CD1c-positive myeloid dendritic cell (primary cell): ENCODE measurements around the gene MTAP.

ENCODE experiments used
- DNase-seq: peaks from one replicate; pipeline ENCODE4 v3.0.0-alpha.2; 2016; ENCODE audit errors: extremely low spot score

MTAP gene

GRCh38 chr9:21802418-21803000 is at the start of gene MTAP:
MTAP (plus strand) TSS chr9:21802636; CDS start chr9:21802749, 113 bp downstream.
- peak; percentile 75 for DNase-seq

- DNase-seq, result no peak
Measured at GRCh38 chr9:21753523-21753922, 48.9 kb upstream of the MTAP start.

GRCh38 chr9:21754741-21755140 is 47.7 kb upstream of the MTAP start:
- DNase-seq, result no peak

GRCh38 chr9:21758540-21758939 is 43.9 kb upstream of the MTAP start:
- DNase-seq, result no peak

GRCh38 chr9:21761309-21761901 is 41.0 kb upstream of the MTAP start:
- no peak for DNase-seq

GRCh38 chr9:21762064-21762463 is 40.4 kb upstream of the MTAP start:
- no peak for DNase-seq

GRCh38 chr9:21764846-21765245 is 37.6 kb upstream of the MTAP start:
- DNase-seq, result no peak

- no peak for DNase-seq
Measured at GRCh38 chr9:21766096-21766495, 36.3 kb upstream of the MTAP start.

GRCh38 chr9:21770871-21771560 is 31.4 kb upstream of the MTAP start:
- no peak for DNase-seq

- DNase-seq, result no peak
Measured at GRCh38 chr9:21777701-21778100, 24.7 kb upstream of the MTAP start.

- peak; percentile 8 for DNase-seq
Measured at GRCh38 chr9:21778304-21778703, 24.1 kb upstream of the MTAP start.

- DNase-seq, result no peak
Measured at GRCh38 chr9:21779397-21779796, 23.0 kb upstream of the MTAP start.

GRCh38 chr9:21781656-21782055 is 20.8 kb upstream of the MTAP start:
- no peak for DNase-seq

GRCh38 chr9:21782205-21782604 is 20.2 kb upstream of the MTAP start:
- DNase-seq, result no peak

- DNase-seq, result no peak
Measured at GRCh38 chr9:21788752-21789151, 13.7 kb upstream of the MTAP start.

GRCh38 chr9:21789541-21790037 is 12.8 kb upstream of the MTAP start:
- peak; percentile 85 for DNase-seq

GRCh38 chr9:21795483-21795882 is 7.0 kb upstream of the MTAP start:
- DNase-seq, result no peak

GRCh38 chr9:21796768-21797167 is 5.7 kb upstream of the MTAP start:
- no peak for DNase-seq

- no peak for DNase-seq
Measured at GRCh38 chr9:21800931-21801682, 1.3 kb upstream of the MTAP start.

- peak; percentile 17 for DNase-seq
Measured at GRCh38 chr9:21801683-21802417, 586 bp upstream of the MTAP start.

- DNase-seq, result no peak
Measured at GRCh38 chr9:21803649-21804048, 1.2 kb downstream of the MTAP start.

GRCh38 chr9:21804331-21804730 is 1.9 kb downstream of the MTAP start:
- DNase-seq, result no peak
